ENCODE results near the gene MAS1. TPM values are rescaled to one million over a fixed set of nuclear protein-coding genes. Genes with fewer than 3 reads are reported as not detected.

Gene MAS1
- total and polyA plus RNA-seq, 2 of the 13 experiments (the other 11 are each of a cell fraction or from before 2014, with no cell fraction given): not detected

DNA sequence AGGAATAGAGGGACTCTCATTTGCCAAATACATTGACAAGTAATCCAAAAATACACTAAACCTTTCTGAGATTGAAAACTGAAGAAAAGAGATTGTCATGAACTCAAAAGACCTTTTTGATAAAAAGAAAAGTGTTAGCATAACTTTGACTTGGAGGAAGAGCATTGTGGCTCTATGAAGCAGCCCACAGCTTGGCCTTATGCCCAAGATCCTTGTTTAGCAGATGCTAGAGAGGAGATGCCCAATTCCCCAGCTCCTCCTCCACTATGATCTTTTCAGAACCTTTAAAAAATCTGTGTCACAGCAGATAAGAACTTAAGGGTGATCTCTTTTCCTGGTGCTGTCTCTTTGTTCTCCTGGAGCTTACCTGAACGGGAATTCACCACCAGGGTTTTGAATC lies 42.3 kb downstream of the MAS1 start:
- Histone ChIP-seq H3K27ac (ENCODE audit: extremely low read length, insufficient read depth, low read length) (no peak overlapping the region), H3K79me2 (ENCODE audit: insufficient read depth, low read length) (no peaks in the 10 kb centered on the region), H2AFZ (ENCODE audit: low read length) (no peak overlapping the region), H3K27me3 (ENCODE audit: control insufficient read depth in 1 of 2, insufficient read depth in 2 of 2, low read length in 2 of 2) (peaks cover 0 to 13% of the 10 kb centered on the region in 2 experiments; a peak in 3 of 5 replicates), H4K20me1 (ENCODE audit: insufficient read depth, low read length) (no peaks in the 10 kb centered on the region), H3K4me1 (ENCODE audit: insufficient read depth, low read length) (peaks cover 5% of the 10 kb centered on the region; the same call in 1 of the 2 replicates), H3K4me3 (replicated peaks in 1 of 3; ENCODE audit: insufficient read depth in 1 of 3, low read depth in 2 of 3, low read length in 3 of 3) (no peak overlapping the region), H3K36me3 (replicated peaks in 1 of 2; ENCODE audit: control insufficient read depth in 1 of 2, insufficient read depth in 2 of 2, low read length in 2 of 2) (no peaks in the 10 kb centered on the region), H3K4me2 (ENCODE audit: low read depth, low read length) (no peak overlapping the region), H3K9me3 (ENCODE audit: low read length) (no peaks in the 10 kb centered on the region), H3K9ac (ENCODE audit: insufficient read depth, low read depth, low read length) (no peak overlapping the region)
- 0% methylated on average over 1 of the region's 1 CpG for WGBS (ENCODE audit: low lambda C conversion rate)
- intact Hi-C loops (cut with micrococcal nuclease; ENCODE audit: unreplicated experiment) (no loop called here), in situ Hi-C loops (cut with HindIII; ENCODE audit: extremely low pct_ligation_motif_present, low pct_unique_long_range_greater_than_20kb) (no loop called here)
- ChIA-PET POLR2A (no interaction called here), CTCF (ENCODE audit: low intra/inter-chr PET ratio, low total read pairs) (no interaction called here)
- no peak for FAIRE-seq
- no peak for DNase-seq (ENCODE audit: low spot score)
- no TSS peak for BruUV-seq (replicated peaks)
- no peak for ATAC-seq
- TF ChIP-seq NFKB2 (CRISPR knock-in tag; IDR thresholded peaks at IDR 0.05; ENCODE audit: borderline replicate concordance) (no peak), MZF1 (CRISPR knock-in tag; IDR thresholded peaks at IDR 0.05; ENCODE audit: borderline replicate concordance) (no peak), SALL1 (CRISPR knock-in tag; IDR thresholded peaks at IDR 0.05) (no peak), ZNF263 (CRISPR knock-in tag; IDR thresholded peaks at IDR 0.05) (no peak), ZNF44 (CRISPR knock-in tag; IDR thresholded peaks at IDR 0.05) (no peak)
- TF ChIP-seq, protein P1, sequence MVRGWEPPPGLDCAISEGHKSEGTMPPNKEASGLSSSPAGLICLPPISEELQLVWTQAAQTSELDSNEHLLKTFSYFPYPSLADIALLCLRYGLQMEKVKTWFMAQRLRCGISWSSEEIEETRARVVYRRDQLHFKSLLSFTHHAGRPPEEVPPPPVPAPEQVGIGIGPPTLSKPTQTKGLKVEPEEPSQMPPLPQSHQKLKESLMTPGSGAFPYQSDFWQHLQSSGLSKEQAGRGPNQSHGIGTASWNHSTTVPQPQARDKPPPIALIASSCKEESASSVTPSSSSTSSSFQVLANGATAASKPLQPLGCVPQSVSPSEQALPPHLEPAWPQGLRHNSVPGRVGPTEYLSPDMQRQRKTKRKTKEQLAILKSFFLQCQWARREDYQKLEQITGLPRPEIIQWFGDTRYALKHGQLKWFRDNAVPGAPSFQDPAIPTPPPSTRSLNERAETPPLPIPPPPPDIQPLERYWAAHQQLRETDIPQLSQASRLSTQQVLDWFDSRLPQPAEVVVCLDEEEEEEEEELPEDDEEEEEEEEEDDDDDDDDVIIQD (CRISPR knock-in tag; IDR thresholded peaks at IDR 0.05; ENCODE audit: low read depth): no peak

DNA sequence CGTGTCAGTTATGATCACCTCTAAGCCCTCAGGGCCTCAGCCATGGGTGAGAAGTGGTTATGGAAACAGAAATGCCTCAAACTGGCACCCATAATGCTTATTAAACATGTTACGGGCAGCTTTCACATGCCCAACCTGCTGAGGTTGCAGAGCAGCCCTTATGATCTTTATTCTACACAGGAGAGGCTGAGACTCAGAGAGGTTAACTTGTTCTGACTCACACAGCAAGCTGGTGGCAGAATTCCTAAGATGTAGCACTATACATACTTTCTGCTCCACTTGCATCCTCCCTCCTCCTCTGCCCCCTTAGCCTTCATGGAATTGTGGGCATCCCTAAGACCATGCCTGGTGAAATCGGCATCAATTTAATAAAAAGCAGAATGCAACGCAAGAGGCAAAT lies 43.4 kb downstream of the MAS1 start:
- DNase-seq (ENCODE audit: low spot score): no peak
- BruUV-seq (replicated peaks): no TSS peak
- no peak overlapping the region for H3K27ac ChIP-seq (ENCODE audit: extremely low read length, insufficient read depth, low read length)
- H2AFZ ChIP-seq (ENCODE audit: low read length): no peak overlapping the region
- no peak for FAIRE-seq
- no peaks in the 10 kb centered on the region for H3K79me2 ChIP-seq (ENCODE audit: insufficient read depth, low read length)
- no peak overlapping the region for H3K4me2 ChIP-seq (ENCODE audit: low read depth, low read length)
- 0% methylated on average over 4 of the region's 4 CpGs for WGBS (ENCODE audit: low lambda C conversion rate)
- no peaks in the 10 kb centered on the region for H3K36me3 ChIP-seq (replicated peaks in 1 of 2; ENCODE audit: control insufficient read depth in 1 of 2, insufficient read depth in 2 of 2, low read length in 2 of 2)
- no peaks in the 10 kb centered on the region for H3K9me3 ChIP-seq (ENCODE audit: low read length)
- H3K4me3 ChIP-seq (replicated peaks in 1 of 3; ENCODE audit: insufficient read depth in 1 of 3, low read depth in 2 of 3, low read length in 3 of 3): no peak overlapping the region
- CTCF ChIA-PET (ENCODE audit: low intra/inter-chr PET ratio, low total read pairs): no interaction called here
- in situ Hi-C loops (cut with HindIII; ENCODE audit: extremely low pct_ligation_motif_present, low pct_unique_long_range_greater_than_20kb): no loop called here
- no peaks in the 10 kb centered on the region for H4K20me1 ChIP-seq (ENCODE audit: insufficient read depth, low read length)
- no peak overlapping the region for H3K9ac ChIP-seq (ENCODE audit: insufficient read depth, low read depth, low read length)
- H3K4me1 ChIP-seq (ENCODE audit: insufficient read depth, low read length): peaks cover 5% of the 10 kb centered on the region; the same call in 1 of the 2 replicates
- POLR2A ChIA-PET: no interaction called here
- H3K27me3 ChIP-seq (ENCODE audit: control insufficient read depth in 1 of 2, insufficient read depth in 2 of 2, low read length in 2 of 2): peaks cover 0 to 13% of the 10 kb centered on the region in 2 experiments; a peak in 3 of 5 replicates
- intact Hi-C loops (cut with micrococcal nuclease; ENCODE audit: unreplicated experiment): no loop called here
- no peak for ATAC-seq
- TF ChIP-seq, protein P2, sequence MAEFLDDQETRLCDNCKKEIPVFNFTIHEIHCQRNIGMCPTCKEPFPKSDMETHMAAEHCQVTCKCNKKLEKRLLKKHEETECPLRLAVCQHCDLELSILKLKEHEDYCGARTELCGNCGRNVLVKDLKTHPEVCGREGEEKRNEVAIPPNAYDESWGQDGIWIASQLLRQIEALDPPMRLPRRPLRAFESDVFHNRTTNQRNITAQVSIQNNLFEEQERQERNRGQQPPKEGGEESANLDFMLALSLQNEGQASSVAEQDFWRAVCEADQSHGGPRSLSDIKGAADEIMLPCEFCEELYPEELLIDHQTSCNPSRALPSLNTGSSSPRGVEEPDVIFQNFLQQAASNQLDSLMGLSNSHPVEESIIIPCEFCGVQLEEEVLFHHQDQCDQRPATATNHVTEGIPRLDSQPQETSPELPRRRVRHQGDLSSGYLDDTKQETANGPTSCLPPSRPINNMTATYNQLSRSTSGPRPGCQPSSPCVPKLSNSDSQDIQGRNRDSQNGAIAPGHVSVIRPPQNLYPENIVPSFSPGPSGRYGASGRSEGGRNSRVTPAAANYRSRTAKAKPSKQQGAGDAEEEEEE (CRISPR knock-in tag; IDR thresholded peaks at IDR 0.05; ENCODE audit: borderline replicate concordance): no peak
- no peak for TF ChIP-seq JDP2 (CRISPR knock-in tag; IDR thresholded peaks at IDR 0.05; ENCODE audit: borderline replicate concordance)
- no peak for TF ChIP-seq ZNF75D (CRISPR knock-in tag; IDR thresholded peaks at IDR 0.05; ENCODE audit: borderline replicate concordance)
- TF ChIP-seq SYNCRIP (IDR thresholded peaks at IDR 0.05; ENCODE audit: insufficient read depth, low read depth, low read length): no peak
- TF ChIP-seq, protein P3, sequence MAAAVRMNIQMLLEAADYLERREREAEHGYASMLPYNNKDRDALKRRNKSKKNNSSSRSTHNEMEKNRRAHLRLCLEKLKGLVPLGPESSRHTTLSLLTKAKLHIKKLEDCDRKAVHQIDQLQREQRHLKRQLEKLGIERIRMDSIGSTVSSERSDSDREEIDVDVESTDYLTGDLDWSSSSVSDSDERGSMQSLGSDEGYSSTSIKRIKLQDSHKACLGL (CRISPR knock-in tag; IDR thresholded peaks at IDR 0.05): no peak
- TF ChIP-seq, protein P4, sequence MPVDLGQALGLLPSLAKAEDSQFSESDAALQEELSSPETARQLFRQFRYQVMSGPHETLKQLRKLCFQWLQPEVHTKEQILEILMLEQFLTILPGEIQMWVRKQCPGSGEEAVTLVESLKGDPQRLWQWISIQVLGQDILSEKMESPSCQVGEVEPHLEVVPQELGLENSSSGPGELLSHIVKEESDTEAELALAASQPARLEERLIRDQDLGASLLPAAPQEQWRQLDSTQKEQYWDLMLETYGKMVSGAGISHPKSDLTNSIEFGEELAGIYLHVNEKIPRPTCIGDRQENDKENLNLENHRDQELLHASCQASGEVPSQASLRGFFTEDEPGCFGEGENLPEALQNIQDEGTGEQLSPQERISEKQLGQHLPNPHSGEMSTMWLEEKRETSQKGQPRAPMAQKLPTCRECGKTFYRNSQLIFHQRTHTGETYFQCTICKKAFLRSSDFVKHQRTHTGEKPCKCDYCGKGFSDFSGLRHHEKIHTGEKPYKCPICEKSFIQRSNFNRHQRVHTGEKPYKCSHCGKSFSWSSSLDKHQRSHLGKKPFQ (CRISPR knock-in tag; IDR thresholded peaks at IDR 0.05; ENCODE audit: insufficient replicate concordance): no peak
- no peak for TF ChIP-seq HDAC6 (IDR thresholded peaks at IDR 0.05; ENCODE audit: low read depth, low read length)
- no peak for TF ChIP-seq NFIB (CRISPR knock-in tag; IDR thresholded peaks at IDR 0.05; ENCODE audit: borderline replicate concordance)

Measured in HepG2 (cell line).